ENCODE data around the gene RNF225. TPM values are rescaled to one million over a fixed set of nuclear protein-coding genes. Genes with fewer than 3 reads are reported as not detected.

Gene RNF225
- total and polyA plus RNA-seq, 2 of the 13 experiments (the other 11 are each of a cell fraction or from before 2014, with no cell fraction given) = not detected

GRCh38 chr19:58362272-58362994 is 33.0 kb upstream of the RNF225 start, which contains the start of gene ZNF497 (continued):
- TF ChIP-seq TBX3 (IDR thresholded peaks at IDR 0.05; ENCODE audit: borderline replicate concordance) (0 out of 2 replicates have a peak, but pooled peaks have one; percentile 10), ZNF362 (CRISPR knock-in tag; IDR thresholded peaks at IDR 0.05; ENCODE audit: borderline replicate concordance) (peak; percentile 54; the same call in 1 of the 2 replicates), TRIM22 (IDR thresholded peaks at IDR 0.05) (no peak), MXI1 (IDR thresholded peaks at IDR 0.05; ENCODE audit: borderline replicate concordance, low read depth, low read length) (peak; percentile 100), ISX (CRISPR knock-in tag; conservative IDR thresholded peaks at IDR 0.05) (0 out of 2 replicates have a peak, but pooled peaks have one; percentile 46), ZNF253 (CRISPR knock-in tag; IDR thresholded peaks at IDR 0.05; ENCODE audit: borderline replicate concordance) (no peak), DMTF1 (CRISPR knock-in tag; IDR thresholded peaks at IDR 0.05) (no peak), SRY (CRISPR knock-in tag; IDR thresholded peaks at IDR 0.05) (peak; percentile 76), ZNF710 (CRISPR knock-in tag; IDR thresholded peaks at IDR 0.05; ENCODE audit: borderline replicate concordance) (no peak), MYC (CRISPR knock-in tag; IDR thresholded peaks at IDR 0.05; ENCODE audit: borderline replicate concordance) (peak; percentile 93), ZNF333 (CRISPR knock-in tag; IDR thresholded peaks at IDR 0.05; ENCODE audit: borderline replicate concordance) (peak; percentile 39), SNAPC4 (CRISPR knock-in tag; IDR thresholded peaks at IDR 0.05) (peak; percentile 56; the same call in 1 of the 2 replicates), SNRNP70 (IDR thresholded peaks at IDR 0.05; ENCODE audit: low read depth, low read length) (no peak), RAD21 (CRISPR knock-in tag; IDR thresholded peaks at IDR 0.05) (0 out of 2 replicates have a peak, but pooled peaks have one; percentile 6), CREM (IDR thresholded peaks at IDR 0.05) (peak; percentile 56; the same call in 1 of the 2 replicates), CREM (CRISPR knock-in tag; IDR thresholded peaks at IDR 0.05) (no peak)
